K562 (cell line): ENCODE measurements around the gene TMEM266.

Source experiments
- CTCF ChIP-seq, 3 experiments: IDR thresholded peaks in 2 of 3; conservative IDR thresholded peaks in 1 of 3; 2 replicates each; pipeline ENCODE4 v1.5.1; 2011 to 2012; ENCODE audit warnings: low read length in 3 of 3, mild to moderate bottlenecking in 3 of 3, control low read depth in 2 of 3, improper control_type of control experiment in 1 of 3, inconsistent platforms in 1 of 3, low read depth in 1 of 3, mixed read lengths in 1 of 3, moderate library complexity in 1 of 3; ENCODE audit not compliant: insufficient read depth in 2 of 3
- HNRNPLL ChIP-seq: fragments of 200-400 bp; formaldehyde crosslinking; IDR thresholded peaks from 2 replicates; pipeline ENCODE4 v1.6.1; 2017; ENCODE audit warnings: low read length, low read depth, mild to moderate bottlenecking; ENCODE audit not compliant: poor library complexity, severe bottlenecking
- MAFK ChIP-seq: IDR thresholded peaks from 2 replicates; pipeline ENCODE4 v1.6.1; 2011; ENCODE audit warnings: low read length, improper control_type of control experiment
- SMC3 ChIP-seq: conservative IDR thresholded peaks from 2 replicates; pipeline ENCODE4 v1.6.1; 2011; ENCODE audit warnings: low read depth, low read length, improper control_type of control experiment; ENCODE audit not compliant: insufficient read depth

GRCh38 chr15:76169911-76170800 is 110.4 kb downstream of the TMEM266 start:
- TF ChIP-seq SMC3 (no peak), MAFK (no peak), HNRNPLL (no peak), CTCF (IDR thresholded peaks at IDR 0.05 in 2 of 3, conservative IDR thresholded peaks at IDR 0.05 in 1 of 3; ENCODE audit: insufficient read depth in 2 of 3, low read depth in 1 of 3, low read length in 3 of 3) (no peak)
